DMS53 treated with DMSO at 0.1 percent for 48 hours (cell line): ENCODE measurements around the gene PITHD1.
A peak's percentile ranks its signal among the peaks of the same experiment; 100 is the strongest.
"Not testable (repeated sequence)": the region's sequence is repeated elsewhere in the genome, so short reads cannot be mapped to it uniquely, and the experiment has no call there.

Experiments
- DNase-seq: peaks from one replicate; lab custom pipeline; 2025; ENCODE audit not compliant: unreplicated experiment; lab: John Stamatoyannopoulos, UW

The PITHD1 gene

DNA sequence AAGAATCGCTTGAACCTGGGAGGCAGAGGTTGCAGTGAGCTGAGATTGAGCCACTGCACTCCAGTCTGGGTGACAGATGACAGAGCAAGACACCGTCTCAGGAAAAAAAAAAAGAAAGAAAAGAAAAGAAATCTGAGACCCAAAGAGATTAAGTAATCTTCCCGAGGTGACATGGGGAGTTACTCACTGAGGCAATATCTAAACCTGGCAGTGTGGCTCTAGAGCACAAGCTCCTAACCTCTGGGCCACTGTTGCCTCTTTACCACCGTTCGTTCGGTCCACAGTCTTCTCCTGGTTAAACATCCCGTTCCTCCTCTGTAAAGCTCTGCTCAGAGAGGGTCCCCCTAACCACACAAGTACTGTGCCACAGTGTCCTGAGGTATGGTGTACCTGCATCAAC, 45.5 kb downstream of the PITHD1 start:
- DNase-seq: no peak

DNA sequence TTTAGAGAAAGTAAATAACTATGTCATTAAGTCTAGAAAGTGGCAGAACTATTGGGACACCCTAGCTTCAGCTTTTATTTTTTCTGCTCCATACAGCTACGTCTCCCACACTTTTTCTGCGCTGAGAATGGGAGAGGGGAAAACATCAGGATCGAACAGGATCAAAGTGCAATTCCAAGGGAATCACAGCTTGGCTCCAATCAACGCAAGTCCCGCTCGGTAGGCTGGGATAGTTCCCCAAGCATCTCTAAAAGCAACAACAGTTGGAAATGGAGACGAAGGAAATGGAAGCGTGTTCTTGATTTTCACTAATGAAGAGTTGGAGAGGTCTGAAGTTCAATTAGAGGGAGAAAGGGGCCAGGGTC, 46.5 kb downstream of the PITHD1 start:
- no peak for DNase-seq

DNA sequence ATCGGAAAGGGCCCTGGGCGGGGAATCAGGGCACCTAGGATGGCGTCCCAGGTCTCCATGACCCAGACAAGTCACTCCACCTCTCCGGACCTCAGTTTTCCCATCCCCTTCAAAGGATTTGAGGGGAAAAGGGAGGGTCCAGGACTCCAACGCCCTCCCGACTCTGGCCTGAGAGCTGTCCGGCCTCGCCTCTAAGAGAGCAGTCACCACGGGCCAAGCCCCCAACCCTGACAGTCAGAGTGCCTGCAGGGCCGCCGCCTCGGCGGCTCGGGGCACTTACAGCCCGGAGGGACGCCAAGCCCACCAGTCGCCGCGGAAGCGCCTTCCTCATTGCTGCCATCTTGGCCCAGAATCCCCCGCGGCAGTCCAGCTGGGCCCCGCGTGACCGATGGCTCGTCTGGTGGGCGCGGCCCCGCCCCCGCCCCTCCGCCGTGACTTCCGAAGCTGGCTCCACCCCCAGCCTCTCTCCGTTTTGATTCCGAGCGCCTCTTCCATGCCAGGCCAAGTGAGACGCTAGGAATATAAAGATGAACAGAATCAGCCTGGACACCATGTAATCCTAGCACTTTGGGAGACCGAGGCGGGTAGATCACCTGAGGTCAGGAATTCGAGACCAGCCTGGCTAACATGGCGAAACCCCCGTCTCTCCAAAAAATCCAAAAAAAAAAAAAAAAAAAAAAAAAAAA, 47.0 kb downstream of the PITHD1 start, which contains the start of gene HMGCL:
Gene HMGCL, minus strand, starts transcription at position 354 of the 686 bp plus-strand sequence. Its CDS starts 14 bp downstream, at position 340.
- DNase-seq: peak; percentile 84

GRCh38 chr1:23825762-23826522, 47.7 kb downstream of the PITHD1 start:
- no peak for DNase-seq

GRCh38 chr1:23826590-23826989, 48.4 kb downstream of the PITHD1 start:
- DNase-seq: not testable (repeated sequence)

GRCh38 chr1:23827717-23828116, 49.5 kb downstream of the PITHD1 start:
- no peak for DNase-seq

- DNase-seq: not testable (repeated sequence)
These were observed 55.9 kb downstream of the PITHD1 start for GRCh38 chr1:23834156-23834555.

GRCh38 chr1:23836037-23836436, 57.8 kb downstream of the PITHD1 start:
- DNase-seq: no peak
